Activated CD4-positive, alpha-beta T cell treated with anti-CD3 and anti-CD28 coated beads, Interleukin-2, amount 50 U/mL, for 48 hours (primary cell): ENCODE data around the gene GMDS.

Experiments used
- DNase-seq, 2 experiments: peaks; one replicate each; pipeline ENCODE4 v3.0.0-alpha.2; 2020

GMDS gene

GRCh38 chr6:1878330-1878729 is 367.1 kb downstream of the GMDS start:
- DNase-seq = no peak

- DNase-seq = no peak
Observed at GRCh38 chr6:1873781-1874180, 371.6 kb downstream of the GMDS start.

GRCh38 chr6:1872649-1873131 is 372.7 kb downstream of the GMDS start:
- no peak for DNase-seq

- no peak for DNase-seq
Observed at GRCh38 chr6:1871724-1872315, 373.6 kb downstream of the GMDS start.

- no peak for DNase-seq
Observed at GRCh38 chr6:1870932-1871331, 374.5 kb downstream of the GMDS start.

- no peak for DNase-seq
Observed at GRCh38 chr6:1870251-1870650, 375.2 kb downstream of the GMDS start.

GRCh38 chr6:1869769-1870168 is 375.6 kb downstream of the GMDS start:
- no peak for DNase-seq

GRCh38 chr6:1869308-1869707 is 376.1 kb downstream of the GMDS start:
- no peak for DNase-seq

- no peak for DNase-seq
Observed at GRCh38 chr6:1868561-1869261, 376.7 kb downstream of the GMDS start.

- no peak for DNase-seq
Observed at GRCh38 chr6:1867197-1867596, 378.2 kb downstream of the GMDS start.

GRCh38 chr6:1865585-1865984 is 379.8 kb downstream of the GMDS start:
- no peak for DNase-seq

- no peak for DNase-seq
Observed at GRCh38 chr6:1864496-1864895, 380.9 kb downstream of the GMDS start.

GRCh38 chr6:1862411-1862810 is 383.0 kb downstream of the GMDS start:
- no peak for DNase-seq

GRCh38 chr6:1860756-1861348 is 384.6 kb downstream of the GMDS start:
- no peak for DNase-seq

- DNase-seq = no peak
Observed at GRCh38 chr6:1858859-1859258, 386.5 kb downstream of the GMDS start.

- no peak for DNase-seq
Observed at GRCh38 chr6:1858196-1858595, 387.2 kb downstream of the GMDS start.

GRCh38 chr6:1856381-1856780 is 389.0 kb downstream of the GMDS start:
- DNase-seq = no peak

- DNase-seq = no peak
Observed at GRCh38 chr6:1855890-1856289, 389.5 kb downstream of the GMDS start.

GRCh38 chr6:1854296-1854695 is 391.1 kb downstream of the GMDS start:
- no peak for DNase-seq

GRCh38 chr6:1853761-1854160 is 391.6 kb downstream of the GMDS start:
- no peak for DNase-seq

- no peak for DNase-seq
Observed at GRCh38 chr6:1851681-1852456, 393.5 kb downstream of the GMDS start.

GRCh38 chr6:1850840-1851157 is 394.6 kb downstream of the GMDS start:
- DNase-seq = no peak

GRCh38 chr6:1850121-1850839 is 395.1 kb downstream of the GMDS start:
- no peak for DNase-seq
